Vagina (tissue), 2 donors: ENCODE data around the gene DCST2. TPM values are rescaled to one million over a fixed set of nuclear protein-coding genes. Genes with fewer than 3 reads are reported as not detected.

Experiments
- DNase-seq, 2 donors: peaks; one replicate each; pipeline ENCODE4 v3.0.0-alpha.2; 2017; ENCODE audit errors: extremely low spot score in 2 of 2
- H3K27ac ChIP-seq: fragments of 200-600 bp; sonication (generic); one replicate; pipeline ENCODE4 v1.5.1; 2019
- H3K27me3 ChIP-seq: fragments of 200-600 bp; sonication (generic); one replicate; pipeline ENCODE4 v1.5.1; 2019
- H3K36me3 ChIP-seq, 2 donors: fragments of 200-600 bp; sonication (generic); one replicate each; pipeline ENCODE4 v1.5.1; 2017 to 2019
- H3K4me1 ChIP-seq: fragments of 200-600 bp; sonication (generic); one replicate; pipeline ENCODE4 v1.5.1; 2019
- H3K4me3 ChIP-seq, 2 donors: fragments of 200-600 bp; sonication (generic); 1 replicate in 1 of 2; 2 replicates in 1 of 2; pipeline ENCODE4 v1.5.1; 2016 to 2019
- H3K9me3 ChIP-seq: fragments of 200-600 bp; sonication (generic); one replicate; pipeline ENCODE4 v1.5.1; 2019
- POLR2A ChIP-seq, 2 donors: fragments of 450-650 bp; IDR thresholded peaks; one replicate each; pipeline ENCODE4 v1.6.1; 2017; ENCODE audit warnings: antibody characterized with exemption in 2 of 2, mild to moderate bottlenecking in 2 of 2, moderate library complexity in 2 of 2
- POLR2AphosphoS5 ChIP-seq, 2 donors: sonication (generic); formaldehyde crosslinking; IDR thresholded peaks; one replicate each; pipeline ENCODE4 v1.9.0; 2017; ENCODE audit warnings: antibody characterized with exemption in 2 of 2, mild to moderate bottlenecking in 2 of 2, low read depth in 1 of 2; ENCODE audit not compliant: insufficient read depth in 1 of 2
- intact Hi-C: fragments of 100-400 bp; cut with DNase I; formaldehyde crosslinking; loops from one replicate; pipeline ENCODE4 v1.15.1; 2023
- total RNA-seq: library from RNA; depleted of rRNA; stranded (reverse); fragments of >200 nt; gene quantifications from one replicate; pipeline ENCODE4 v1.2.3, GENCODE V29; 2016
- TF ChIP-seq, protein P1 (sequence below), 3 experiments: fragments of 450-650 bp in 2 of 3; fragments of 200-600 bp in 1 of 3; sonication (generic) in 1 of 3; IDR thresholded peaks; one replicate each; pipeline ENCODE4 v1.5.1; 2017 to 2019; ENCODE audit warnings: antibody characterized with exemption in 3 of 3, mild to moderate bottlenecking in 2 of 3, moderate library complexity in 2 of 3

The DCST2 gene
- total RNA-seq, 1 donor from 2014 or later, result 7.9 TPM

DNA sequence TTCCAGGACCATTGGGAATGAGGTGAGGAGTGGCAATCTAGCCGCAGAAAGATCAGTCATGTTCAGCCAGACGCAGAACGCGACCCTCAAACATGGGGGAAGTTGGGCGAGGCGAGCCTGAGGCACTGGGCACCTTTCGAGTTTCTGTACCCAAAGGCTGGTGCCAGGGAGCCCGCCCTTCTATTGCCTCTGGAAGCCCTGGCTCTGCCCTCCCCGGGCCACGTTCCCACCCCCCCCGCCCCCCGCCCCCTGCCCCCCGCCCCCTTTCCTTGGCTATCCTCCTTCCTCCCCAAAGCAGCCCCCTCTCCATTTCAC lies 33.2 kb downstream of the DCST2 start:
- TF ChIP-seq POLR2AphosphoS5 (IDR thresholded peaks at IDR 0.05; ENCODE audit: insufficient read depth in 1 of 2, low read depth in 1 of 2) (no peak), POLR2A (IDR thresholded peaks at IDR 0.05) (no peak)
- TF ChIP-seq, protein P1, sequence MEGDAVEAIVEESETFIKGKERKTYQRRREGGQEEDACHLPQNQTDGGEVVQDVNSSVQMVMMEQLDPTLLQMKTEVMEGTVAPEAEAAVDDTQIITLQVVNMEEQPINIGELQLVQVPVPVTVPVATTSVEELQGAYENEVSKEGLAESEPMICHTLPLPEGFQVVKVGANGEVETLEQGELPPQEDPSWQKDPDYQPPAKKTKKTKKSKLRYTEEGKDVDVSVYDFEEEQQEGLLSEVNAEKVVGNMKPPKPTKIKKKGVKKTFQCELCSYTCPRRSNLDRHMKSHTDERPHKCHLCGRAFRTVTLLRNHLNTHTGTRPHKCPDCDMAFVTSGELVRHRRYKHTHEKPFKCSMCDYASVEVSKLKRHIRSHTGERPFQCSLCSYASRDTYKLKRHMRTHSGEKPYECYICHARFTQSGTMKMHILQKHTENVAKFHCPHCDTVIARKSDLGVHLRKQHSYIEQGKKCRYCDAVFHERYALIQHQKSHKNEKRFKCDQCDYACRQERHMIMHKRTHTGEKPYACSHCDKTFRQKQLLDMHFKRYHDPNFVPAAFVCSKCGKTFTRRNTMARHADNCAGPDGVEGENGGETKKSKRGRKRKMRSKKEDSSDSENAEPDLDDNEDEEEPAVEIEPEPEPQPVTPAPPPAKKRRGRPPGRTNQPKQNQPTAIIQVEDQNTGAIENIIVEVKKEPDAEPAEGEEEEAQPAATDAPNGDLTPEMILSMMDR (IDR thresholded peaks at IDR 0.05), result no peak
- intact Hi-C loops, result loop anchor here (2.0 to 5.0 kb wide), 4 partner anchors 16 to 673 kb away; partner anchors contain the start of genes ADAM15 and ATP8B2
- Histone ChIP-seq H3K27ac (peak overlapping the region; percentile 99), H3K27me3 (no peaks in the 10 kb centered on the region), H3K36me3 (no peaks in the 10 kb centered on the region), H3K4me1 (peaks cover 44% of the 10 kb centered on the region), H3K4me3 (peak overlapping the region; percentile 84 to 85), H3K9me3 (no peaks in the 10 kb centered on the region)
- no peak for DNase-seq

GRCh38 chr1:154999571-155000410 lies 33.8 kb downstream of the DCST2 start:
- TF ChIP-seq, protein P1 (IDR thresholded peaks at IDR 0.05), result no peak
- TF ChIP-seq POLR2AphosphoS5 (IDR thresholded peaks at IDR 0.05; ENCODE audit: insufficient read depth in 1 of 2, low read depth in 1 of 2) (no peak), POLR2A (IDR thresholded peaks at IDR 0.05) (no peak)
- Histone ChIP-seq H3K4me3 (peak overlapping the region; percentile 84 to 85), H3K36me3 (no peaks in the 10 kb centered on the region), H3K4me1 (peaks cover 38% of the 10 kb centered on the region), H3K27ac (peak overlapping the region; percentile 99), H3K27me3 (no peaks in the 10 kb centered on the region), H3K9me3 (no peaks in the 10 kb centered on the region)
- intact Hi-C loops, result loop anchor here (2.0 to 5.0 kb wide), 4 partner anchors 17 to 672 kb away; partner anchors contain the start of genes ADAM15 and ATP8B2
- DNase-seq, result peak in 1 of 2 donors; percentile 92

- H3K27me3 ChIP-seq, result no peaks in the 10 kb centered on the region
- TF ChIP-seq POLR2A (IDR thresholded peaks at IDR 0.05) (no peak), POLR2AphosphoS5 (IDR thresholded peaks at IDR 0.05; ENCODE audit: insufficient read depth in 1 of 2, low read depth in 1 of 2) (peak; percentile 24 to 54)
- TF ChIP-seq, protein P1 (IDR thresholded peaks at IDR 0.05), result peak; percentile 62 to 83 (median 77)
- intact Hi-C loops, result no loop called here
- peak overlapping the region; percentile 99 for H3K27ac ChIP-seq
- DNase-seq, result no peak
- H3K4me3 ChIP-seq, result peak overlapping the region; percentile 84 to 85
- H3K4me1 ChIP-seq, result peaks cover 30% of the 10 kb centered on the region
- no peaks in the 10 kb centered on the region for H3K36me3 ChIP-seq
- H3K9me3 ChIP-seq, result no peaks in the 10 kb centered on the region
Measured at GRCh38 chr1:154998818-154999570, 34.6 kb downstream of the DCST2 start.

- peaks cover 25% of the 10 kb centered on the region for H3K4me1 ChIP-seq
- no peak overlapping the region for H3K4me3 ChIP-seq
- H3K27ac ChIP-seq, result peak overlapping the region; percentile 99
- no peaks in the 10 kb centered on the region for H3K27me3 ChIP-seq
- H3K36me3 ChIP-seq, result no peaks in the 10 kb centered on the region
- H3K9me3 ChIP-seq, result no peaks in the 10 kb centered on the region
- no peak for DNase-seq
- intact Hi-C loops, result no loop called here
- TF ChIP-seq POLR2A (IDR thresholded peaks at IDR 0.05) (no peak), POLR2AphosphoS5 (IDR thresholded peaks at IDR 0.05; ENCODE audit: insufficient read depth in 1 of 2, low read depth in 1 of 2) (no peak)
- TF ChIP-seq, protein P1 (IDR thresholded peaks at IDR 0.05), result no peak
Measured at GRCh38 chr1:154998201-154998780, 35.3 kb downstream of the DCST2 start.
